HEK293 (cell line): ENCODE data around the gene SCRT2.

Experiments used
- GLIS2 ChIP-seq: fragments of 450-650 bp; formaldehyde crosslinking; IDR thresholded peaks from 2 replicates; pipeline ENCODE4 v1.5.1; 2016; ENCODE audit warnings: missing biosample characterization, missing genetic modification characterization
- REPIN1 ChIP-seq: fragments of 450-650 bp; formaldehyde crosslinking; IDR thresholded peaks from 2 replicates; pipeline ENCODE4 v1.5.1; 2017; ENCODE audit warnings: missing biosample characterization, missing genetic modification characterization, low read depth
- ZBTB8A ChIP-seq: fragments of 450-650 bp; formaldehyde crosslinking; IDR thresholded peaks from 2 replicates; pipeline ENCODE4 v1.5.1; 2016; ENCODE audit warnings: missing biosample characterization, missing genetic modification characterization
- ZNF140 ChIP-seq: fragments of 450-650 bp; formaldehyde crosslinking; IDR thresholded peaks from 2 replicates; pipeline ENCODE4 v1.5.1; 2016; ENCODE audit warnings: missing biosample characterization, missing genetic modification characterization
- ZNF416 ChIP-seq: fragments of 450-650 bp; formaldehyde crosslinking; IDR thresholded peaks from 2 replicates; pipeline ENCODE4 v1.5.1; 2016; ENCODE audit warnings: missing biosample characterization, missing genetic modification characterization
- ZNF426 ChIP-seq: fragments of 450-650 bp; formaldehyde crosslinking; IDR thresholded peaks from 2 replicates; pipeline ENCODE4 v1.5.1; 2017; ENCODE audit warnings: missing biosample characterization, missing genetic modification characterization, mild to moderate bottlenecking, inconsistent platforms, moderate library complexity
- ZNF776 ChIP-seq: fragments of 450-650 bp; formaldehyde crosslinking; IDR thresholded peaks from 2 replicates; pipeline ENCODE4 v1.5.0; 2017; ENCODE audit warnings: missing biosample characterization, missing genetic modification characterization, borderline replicate concordance
- ZNF792 ChIP-seq: fragments of 450-650 bp; formaldehyde crosslinking; IDR thresholded peaks from 2 replicates; pipeline ENCODE4 v1.5.1; 2016; ENCODE audit warnings: missing biosample characterization, missing genetic modification characterization
- TF ChIP-seq, protein P1 (sequence below): fragments of 450-650 bp; formaldehyde crosslinking; IDR thresholded peaks from 2 replicates; pipeline ENCODE4 v1.5.1; 2016; ENCODE audit warnings: missing biosample characterization, missing genetic modification characterization
- TF ChIP-seq, protein P2 (sequence below): fragments of 450-650 bp; formaldehyde crosslinking; IDR thresholded peaks from 2 replicates; pipeline ENCODE4 v1.5.1; 2017; ENCODE audit warnings: missing biosample characterization, mild to moderate bottlenecking, missing genetic modification characterization, moderate library complexity
- TF ChIP-seq, protein P3 (sequence below): fragments of 450-650 bp; formaldehyde crosslinking; IDR thresholded peaks from 2 replicates; pipeline ENCODE4 v1.5.1; 2016; ENCODE audit warnings: missing biosample characterization, missing genetic modification characterization
- TF ChIP-seq, protein P4 (sequence below): fragments of 450-650 bp; formaldehyde crosslinking; IDR thresholded peaks from 2 replicates; pipeline ENCODE4 v1.5.1; 2016; ENCODE audit warnings: missing biosample characterization, missing genetic modification characterization, borderline replicate concordance
- TF ChIP-seq, protein P5 (sequence below): fragments of 450-650 bp; formaldehyde crosslinking; IDR thresholded peaks from 2 replicates; pipeline ENCODE4 v1.5.1; 2016; ENCODE audit warnings: missing biosample characterization, missing genetic modification characterization
- TF ChIP-seq, protein P6 (sequence below): fragments of 450-650 bp; formaldehyde crosslinking; IDR thresholded peaks from 2 replicates; pipeline ENCODE4 v1.5.1; 2017; ENCODE audit warnings: missing biosample characterization, missing genetic modification characterization
- TF ChIP-seq, protein P7 (sequence below): fragments of 450-650 bp; formaldehyde crosslinking; IDR thresholded peaks from 2 replicates; pipeline ENCODE4 v1.5.1; 2016; ENCODE audit warnings: missing biosample characterization, missing genetic modification characterization

Gene SCRT2

DNA sequence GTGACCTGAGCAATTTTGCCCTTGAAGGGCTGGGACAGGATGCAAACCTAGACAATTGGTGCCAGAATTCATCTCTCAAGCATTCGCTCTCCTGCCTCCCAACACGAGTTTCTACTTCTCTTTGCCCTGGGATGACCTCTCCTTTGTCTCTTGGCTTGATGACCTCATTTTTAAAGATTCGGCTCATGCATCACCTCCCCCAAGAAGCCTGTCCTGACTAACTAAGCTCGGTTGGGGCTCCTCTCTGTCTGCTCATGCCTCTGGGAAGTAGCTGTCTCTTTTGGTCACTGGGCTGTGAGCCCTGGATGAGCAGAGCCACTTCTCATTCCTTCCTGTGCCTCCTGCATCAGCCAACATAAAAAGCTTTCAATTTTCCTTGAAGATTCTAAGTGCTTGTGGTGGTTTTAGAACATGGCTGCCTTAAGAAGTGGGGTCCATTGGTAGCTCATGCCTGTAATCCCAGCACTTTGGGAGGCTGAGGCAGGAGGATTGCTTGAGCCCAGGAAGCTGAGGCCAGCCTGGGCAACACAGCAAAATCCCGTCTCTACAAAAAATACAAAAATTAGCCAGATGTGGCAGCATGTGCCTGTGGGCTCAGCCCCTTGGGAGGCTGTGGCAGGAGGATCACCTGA is 54.4 kb downstream of the SCRT2 start (continued):
- TF ChIP-seq ZNF776 (tag by site-specific recombination) (no peak), GLIS2 (tag by site-specific recombination) (0 out of 2 replicates have a peak, but pooled peaks have one; percentile 28), ZNF426 (tag by site-specific recombination) (no peak), REPIN1 (no peak), ZBTB8A (tag by site-specific recombination) (no peak), ZNF140 (tag by site-specific recombination) (no peak), ZNF416 (tag by site-specific recombination) (no peak), ZNF792 (no peak)
- TF ChIP-seq, protein P1, sequence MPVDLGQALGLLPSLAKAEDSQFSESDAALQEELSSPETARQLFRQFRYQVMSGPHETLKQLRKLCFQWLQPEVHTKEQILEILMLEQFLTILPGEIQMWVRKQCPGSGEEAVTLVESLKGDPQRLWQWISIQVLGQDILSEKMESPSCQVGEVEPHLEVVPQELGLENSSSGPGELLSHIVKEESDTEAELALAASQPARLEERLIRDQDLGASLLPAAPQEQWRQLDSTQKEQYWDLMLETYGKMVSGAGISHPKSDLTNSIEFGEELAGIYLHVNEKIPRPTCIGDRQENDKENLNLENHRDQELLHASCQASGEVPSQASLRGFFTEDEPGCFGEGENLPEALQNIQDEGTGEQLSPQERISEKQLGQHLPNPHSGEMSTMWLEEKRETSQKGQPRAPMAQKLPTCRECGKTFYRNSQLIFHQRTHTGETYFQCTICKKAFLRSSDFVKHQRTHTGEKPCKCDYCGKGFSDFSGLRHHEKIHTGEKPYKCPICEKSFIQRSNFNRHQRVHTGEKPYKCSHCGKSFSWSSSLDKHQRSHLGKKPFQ = no peak
- TF ChIP-seq, protein P2, sequence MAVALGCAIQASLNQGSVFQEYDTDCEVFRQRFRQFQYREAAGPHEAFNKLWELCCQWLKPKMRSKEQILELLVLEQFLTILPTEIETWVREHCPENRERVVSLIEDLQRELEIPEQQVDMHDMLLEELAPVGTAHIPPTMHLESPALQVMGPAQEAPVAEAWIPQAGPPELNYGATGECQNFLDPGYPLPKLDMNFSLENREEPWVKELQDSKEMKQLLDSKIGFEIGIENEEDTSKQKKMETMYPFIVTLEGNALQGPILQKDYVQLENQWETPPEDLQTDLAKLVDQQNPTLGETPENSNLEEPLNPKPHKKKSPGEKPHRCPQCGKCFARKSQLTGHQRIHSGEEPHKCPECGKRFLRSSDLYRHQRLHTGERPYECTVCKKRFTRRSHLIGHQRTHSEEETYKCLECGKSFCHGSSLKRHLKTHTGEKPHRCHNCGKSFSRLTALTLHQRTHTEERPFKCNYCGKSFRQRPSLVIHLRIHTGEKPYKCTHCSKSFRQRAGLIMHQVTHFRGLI (tag by site-specific recombination) = no peak
- TF ChIP-seq, protein P3, sequence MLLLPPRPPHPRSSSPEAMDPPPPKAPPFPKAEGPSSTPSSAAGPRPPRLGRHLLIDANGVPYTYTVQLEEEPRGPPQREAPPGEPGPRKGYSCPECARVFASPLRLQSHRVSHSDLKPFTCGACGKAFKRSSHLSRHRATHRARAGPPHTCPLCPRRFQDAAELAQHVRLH (tag by site-specific recombination) = no peak
- TF ChIP-seq, protein P4, sequence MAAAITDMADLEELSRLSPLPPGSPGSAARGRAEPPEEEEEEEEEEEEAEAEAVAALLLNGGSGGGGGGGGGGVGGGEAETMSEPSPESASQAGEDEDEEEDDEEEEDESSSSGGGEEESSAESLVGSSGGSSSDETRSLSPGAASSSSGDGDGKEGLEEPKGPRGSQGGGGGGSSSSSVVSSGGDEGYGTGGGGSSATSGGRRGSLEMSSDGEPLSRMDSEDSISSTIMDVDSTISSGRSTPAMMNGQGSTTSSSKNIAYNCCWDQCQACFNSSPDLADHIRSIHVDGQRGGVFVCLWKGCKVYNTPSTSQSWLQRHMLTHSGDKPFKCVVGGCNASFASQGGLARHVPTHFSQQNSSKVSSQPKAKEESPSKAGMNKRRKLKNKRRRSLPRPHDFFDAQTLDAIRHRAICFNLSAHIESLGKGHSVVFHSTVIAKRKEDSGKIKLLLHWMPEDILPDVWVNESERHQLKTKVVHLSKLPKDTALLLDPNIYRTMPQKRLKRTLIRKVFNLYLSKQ = no peak
- TF ChIP-seq, protein P5, sequence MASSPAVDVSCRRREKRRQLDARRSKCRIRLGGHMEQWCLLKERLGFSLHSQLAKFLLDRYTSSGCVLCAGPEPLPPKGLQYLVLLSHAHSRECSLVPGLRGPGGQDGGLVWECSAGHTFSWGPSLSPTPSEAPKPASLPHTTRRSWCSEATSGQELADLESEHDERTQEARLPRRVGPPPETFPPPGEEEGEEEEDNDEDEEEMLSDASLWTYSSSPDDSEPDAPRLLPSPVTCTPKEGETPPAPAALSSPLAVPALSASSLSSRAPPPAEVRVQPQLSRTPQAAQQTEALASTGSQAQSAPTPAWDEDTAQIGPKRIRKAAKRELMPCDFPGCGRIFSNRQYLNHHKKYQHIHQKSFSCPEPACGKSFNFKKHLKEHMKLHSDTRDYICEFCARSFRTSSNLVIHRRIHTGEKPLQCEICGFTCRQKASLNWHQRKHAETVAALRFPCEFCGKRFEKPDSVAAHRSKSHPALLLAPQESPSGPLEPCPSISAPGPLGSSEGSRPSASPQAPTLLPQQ (tag by site-specific recombination) = peak; percentile 85
- TF ChIP-seq, protein P6, sequence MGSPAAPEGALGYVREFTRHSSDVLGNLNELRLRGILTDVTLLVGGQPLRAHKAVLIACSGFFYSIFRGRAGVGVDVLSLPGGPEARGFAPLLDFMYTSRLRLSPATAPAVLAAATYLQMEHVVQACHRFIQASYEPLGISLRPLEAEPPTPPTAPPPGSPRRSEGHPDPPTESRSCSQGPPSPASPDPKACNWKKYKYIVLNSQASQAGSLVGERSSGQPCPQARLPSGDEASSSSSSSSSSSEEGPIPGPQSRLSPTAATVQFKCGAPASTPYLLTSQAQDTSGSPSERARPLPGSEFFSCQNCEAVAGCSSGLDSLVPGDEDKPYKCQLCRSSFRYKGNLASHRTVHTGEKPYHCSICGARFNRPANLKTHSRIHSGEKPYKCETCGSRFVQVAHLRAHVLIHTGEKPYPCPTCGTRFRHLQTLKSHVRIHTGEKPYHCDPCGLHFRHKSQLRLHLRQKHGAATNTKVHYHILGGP = no peak
- TF ChIP-seq, protein P7, sequence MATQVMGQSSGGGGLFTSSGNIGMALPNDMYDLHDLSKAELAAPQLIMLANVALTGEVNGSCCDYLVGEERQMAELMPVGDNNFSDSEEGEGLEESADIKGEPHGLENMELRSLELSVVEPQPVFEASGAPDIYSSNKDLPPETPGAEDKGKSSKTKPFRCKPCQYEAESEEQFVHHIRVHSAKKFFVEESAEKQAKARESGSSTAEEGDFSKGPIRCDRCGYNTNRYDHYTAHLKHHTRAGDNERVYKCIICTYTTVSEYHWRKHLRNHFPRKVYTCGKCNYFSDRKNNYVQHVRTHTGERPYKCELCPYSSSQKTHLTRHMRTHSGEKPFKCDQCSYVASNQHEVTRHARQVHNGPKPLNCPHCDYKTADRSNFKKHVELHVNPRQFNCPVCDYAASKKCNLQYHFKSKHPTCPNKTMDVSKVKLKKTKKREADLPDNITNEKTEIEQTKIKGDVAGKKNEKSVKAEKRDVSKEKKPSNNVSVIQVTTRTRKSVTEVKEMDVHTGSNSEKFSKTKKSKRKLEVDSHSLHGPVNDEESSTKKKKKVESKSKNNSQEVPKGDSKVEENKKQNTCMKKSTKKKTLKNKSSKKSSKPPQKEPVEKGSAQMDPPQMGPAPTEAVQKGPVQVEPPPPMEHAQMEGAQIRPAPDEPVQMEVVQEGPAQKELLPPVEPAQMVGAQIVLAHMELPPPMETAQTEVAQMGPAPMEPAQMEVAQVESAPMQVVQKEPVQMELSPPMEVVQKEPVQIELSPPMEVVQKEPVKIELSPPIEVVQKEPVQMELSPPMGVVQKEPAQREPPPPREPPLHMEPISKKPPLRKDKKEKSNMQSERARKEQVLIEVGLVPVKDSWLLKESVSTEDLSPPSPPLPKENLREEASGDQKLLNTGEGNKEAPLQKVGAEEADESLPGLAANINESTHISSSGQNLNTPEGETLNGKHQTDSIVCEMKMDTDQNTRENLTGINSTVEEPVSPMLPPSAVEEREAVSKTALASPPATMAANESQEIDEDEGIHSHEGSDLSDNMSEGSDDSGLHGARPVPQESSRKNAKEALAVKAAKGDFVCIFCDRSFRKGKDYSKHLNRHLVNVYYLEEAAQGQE = no peak
